ENCODE measurements around the gene PDLIM3.
"Not testable (repeated sequence)": the region's sequence is repeated elsewhere in the genome, so short reads cannot be mapped to it uniquely, and the experiment has no call there.

Gene PDLIM3

GRCh38 chr4:185534866-185535611 is at the start of gene PDLIM3:
PDLIM3 (minus strand) TSS chr4:185535507; CDS start chr4:185535434, 73 bp downstream.
- DNase-seq: peak in 1 of 2 donors; percentile 24

GRCh38 chr4:185583813-185584212 is 48.5 kb upstream of the PDLIM3 start:
- DNase-seq: no peak

- no peak for DNase-seq
Measured at GRCh38 chr4:185582651-185583400, 47.5 kb upstream of the PDLIM3 start.

GRCh38 chr4:185580699-185581098 is 45.4 kb upstream of the PDLIM3 start:
- no peak for DNase-seq

GRCh38 chr4:185578284-185578683 is 43.0 kb upstream of the PDLIM3 start:
- no peak for DNase-seq

GRCh38 chr4:185576962-185577950 is 41.9 kb upstream of the PDLIM3 start:
- no peak for DNase-seq

- DNase-seq: no peak
Measured at GRCh38 chr4:185576314-185576961, 41.1 kb upstream of the PDLIM3 start.

GRCh38 chr4:185573651-185574199 is 38.4 kb upstream of the PDLIM3 start:
- no peak for DNase-seq

GRCh38 chr4:185570727-185571126 is 35.4 kb upstream of the PDLIM3 start:
- no peak for DNase-seq

- DNase-seq: no peak
Measured at GRCh38 chr4:185567381-185568376, 32.4 kb upstream of the PDLIM3 start.

GRCh38 chr4:185566972-185567371 is 31.7 kb upstream of the PDLIM3 start:
- no peak for DNase-seq

GRCh38 chr4:185566425-185566824 is 31.1 kb upstream of the PDLIM3 start:
- DNase-seq: peak in 1 of 2 donors; percentile 4

- DNase-seq: no peak
Measured at GRCh38 chr4:185565696-185566095, 30.4 kb upstream of the PDLIM3 start.

- DNase-seq: no peak
Measured at GRCh38 chr4:185564349-185564748, 29.0 kb upstream of the PDLIM3 start.

- no peak for DNase-seq
Measured at GRCh38 chr4:185562531-185562930, 27.2 kb upstream of the PDLIM3 start.

- DNase-seq: no peak
Measured at GRCh38 chr4:185560316-185560715, 25.0 kb upstream of the PDLIM3 start.

- DNase-seq: no peak
Measured at GRCh38 chr4:185559915-185560281, 24.6 kb upstream of the PDLIM3 start.

GRCh38 chr4:185559251-185559914 is 24.1 kb upstream of the PDLIM3 start:
- DNase-seq: not testable (repeated sequence)

- DNase-seq: no peak
Measured at GRCh38 chr4:185554365-185555126, 19.2 kb upstream of the PDLIM3 start.

GRCh38 chr4:185552254-185552653 is 16.9 kb upstream of the PDLIM3 start:
- DNase-seq: no peak

Data from stimulated activated CD4-positive, alpha-beta T cell treated with anti-CD3 and anti-CD28 coated beads, Interleukin-2, amount 100 ng/mL, for 24 hours (primary cell).